Upper lobe of left lung (tissue), 6 donors: ENCODE results near the gene DKK1. TPM values are rescaled to one million over a fixed set of nuclear protein-coding genes. Genes with fewer than 3 reads are reported as not detected.

Experiments used
- ATAC-seq, 2 donors: fragments of 200-7000 bp; cut with Tn5 transposase; one replicate each; pipeline ENCODE4 v1.9.1; 2022; ENCODE audit warnings: mild to moderate bottlenecking in 2 of 2, moderate library complexity in 2 of 2; ENCODE audit not compliant: low FRiP score in 2 of 2
- DNase-seq, 2 donors: peaks; one replicate each; pipeline ENCODE4 v3.0.0-alpha.2; 2019 to 2020
- H3K27ac ChIP-seq, 4 donors: fragments of 200-600 bp; sonication (generic); one replicate each; pipeline ENCODE4 v1.5.1; 2016 to 2019
- H3K27me3 ChIP-seq, 4 donors: fragments of 200-600 bp; sonication (generic); one replicate each; pipeline ENCODE4 v1.5.1; 2017 to 2019
- H3K36me3 ChIP-seq, 4 donors: fragments of 200-600 bp; sonication (generic); one replicate each; pipeline ENCODE4 v1.5.1; 2016 to 2019
- H3K4me1 ChIP-seq, 4 donors: fragments of 200-600 bp; sonication (generic); one replicate each; pipeline ENCODE4 v1.5.1; 2018 to 2019
- H3K4me3 ChIP-seq, 4 donors: fragments of 200-600 bp; sonication (generic); one replicate each; pipeline ENCODE4 v1.5.1; 2017 to 2019; ENCODE audit warnings: mild to moderate bottlenecking in 2 of 4, moderate library complexity in 1 of 4
- H3K9me3 ChIP-seq, 4 donors: fragments of 200-600 bp; sonication (generic); one replicate each; pipeline ENCODE4 v1.5.1; 2018 to 2019
- CTCF ChIP-seq, 6 experiments: fragments of 450-650 bp in 4 of 6; fragments of 200-600 bp in 2 of 6; sonication (generic) in 2 of 6; IDR thresholded peaks; one replicate each; pipeline ENCODE4 v1.5.1; 2016 to 2019; ENCODE audit warnings: antibody characterized with exemption in 6 of 6
- EP300 ChIP-seq, 4 donors: sonication (generic); formaldehyde crosslinking; IDR thresholded peaks; one replicate each; pipeline ENCODE4 v1.5.1; 2017; ENCODE audit warnings: antibody characterized with exemption in 4 of 4, control low read depth in 2 of 4
- POLR2A ChIP-seq, 4 donors: fragments of 450-650 bp; IDR thresholded peaks; one replicate each; pipeline ENCODE4 v1.5.1; 2016 to 2017; ENCODE audit warnings: antibody characterized with exemption in 4 of 4, mild to moderate bottlenecking in 2 of 4
- POLR2AphosphoS5 ChIP-seq, 2 donors: sonication (generic); formaldehyde crosslinking; IDR thresholded peaks; one replicate each; pipeline ENCODE4 v1.5.1; 2017; ENCODE audit warnings: antibody characterized with exemption in 2 of 2
- whole genome bisulfite sequencing, 2 donors: methylation state at CpG; one replicate each; pipeline ENCODE4 v1.1.5; 2017 to 2018; 5-methylcytosine and 5-hydroxymethylcytosine counted together
- total RNA-seq, 6 donors: library from RNA; depleted of rRNA in 4 of 6; stranded (reverse); fragments of >200 nt in 4 of 6; gene quantifications; one replicate each; pipeline versions ENCODE4 v1.1.0 to v1.2.1, GENCODE V29; 2016 to 2021
- donor health status: DM: no; HTN: no; CAD: no; lungs with moderate emphysema.
- donor health status: DM: no; HTN: yes; CAD: no; lungs with severe emphysema.

The DKK1 gene
- total RNA-seq, 6 donors from 2014 or later, result 3.1 to 11.7 (median 6.4) TPM; not detected in 2

GRCh38 chr10:52343439-52343838 is 29.4 kb downstream of the DKK1 start:
- H3K27ac ChIP-seq, result no peak overlapping the region
- no peaks in the 10 kb centered on the region for H3K4me1 ChIP-seq
- WGBS, 2 donors, result 61 to 62% methylated on average over 4 of the region's 4 CpGs
- ATAC-seq (no peak), DNase-seq (no peak)
- H3K36me3 ChIP-seq, result no peaks in the 10 kb centered on the region
- no peaks in the 10 kb centered on the region for H3K9me3 ChIP-seq
- TF ChIP-seq EP300 (IDR thresholded peaks at IDR 0.05) (no peak), POLR2AphosphoS5 (IDR thresholded peaks at IDR 0.05) (no peak), CTCF (IDR thresholded peaks at IDR 0.05) (no peak)
- no peak overlapping the region for H3K4me3 ChIP-seq
- H3K27me3 ChIP-seq, result no peaks in the 10 kb centered on the region

GRCh38 chr10:52346394-52347326 is 32.6 kb downstream of the DKK1 start:
- Histone ChIP-seq H3K27me3 (no peaks in the 10 kb centered on the region), H3K4me1 (no peaks in the 10 kb centered on the region), H3K4me3 (no peak overlapping the region), H3K9me3 (no peaks in the 10 kb centered on the region), H3K36me3 (no peaks in the 10 kb centered on the region), H3K27ac (no peak overlapping the region)
- TF ChIP-seq EP300 (IDR thresholded peaks at IDR 0.05) (no peak), CTCF (IDR thresholded peaks at IDR 0.05) (no peak), POLR2A (IDR thresholded peaks at IDR 0.05) (no peak), POLR2AphosphoS5 (IDR thresholded peaks at IDR 0.05) (no peak)
- peak; percentile 8 to 70 for ATAC-seq
- 90 to 100% methylated on average over 7 to 27 of the region's 27 CpGs for WGBS, 2 donors
- DNase-seq, result peak in 1 of 2 donors; percentile 47

GRCh38 chr10:52347327-52347667 is 33.2 kb downstream of the DKK1 start:
- H3K27me3 ChIP-seq, result no peaks in the 10 kb centered on the region
- H3K4me3 ChIP-seq, result no peak overlapping the region
- no peaks in the 10 kb centered on the region for H3K9me3 ChIP-seq
- no peaks in the 10 kb centered on the region for H3K4me1 ChIP-seq
- ATAC-seq (peak; percentile 30 to 40), DNase-seq (peak in 1 of 2 donors; percentile 53)
- no peak for TF ChIP-seq EP300 (IDR thresholded peaks at IDR 0.05)
- no peak for TF ChIP-seq POLR2AphosphoS5 (IDR thresholded peaks at IDR 0.05)
- TF ChIP-seq CTCF (IDR thresholded peaks at IDR 0.05), result no peak
- TF ChIP-seq POLR2A (IDR thresholded peaks at IDR 0.05), result no peak
- no peaks in the 10 kb centered on the region for H3K36me3 ChIP-seq
- 92 to 100% methylated on average over 4 to 5 of the region's 5 CpGs for WGBS, 2 donors
- no peak overlapping the region for H3K27ac ChIP-seq

- no peaks in the 10 kb centered on the region for H3K4me1 ChIP-seq
- no peaks in the 10 kb centered on the region for H3K36me3 ChIP-seq
- H3K4me3 ChIP-seq, result no peak overlapping the region
- H3K9me3 ChIP-seq, result no peaks in the 10 kb centered on the region
- 57 to 72% methylated on average over 2 to 3 of the region's 5 CpGs for WGBS, 2 donors
- TF ChIP-seq POLR2A (IDR thresholded peaks at IDR 0.05) (no peak), POLR2AphosphoS5 (IDR thresholded peaks at IDR 0.05) (no peak), CTCF (IDR thresholded peaks at IDR 0.05) (no peak), EP300 (IDR thresholded peaks at IDR 0.05) (no peak)
- no peaks in the 10 kb centered on the region for H3K27me3 ChIP-seq
- no peak overlapping the region for H3K27ac ChIP-seq
- ATAC-seq (peak in 1 of 2 donors; percentile 57), DNase-seq (peak in 1 of 2 donors; percentile 20)
Observed at GRCh38 chr10:52348037-52348564, 34.0 kb downstream of the DKK1 start.
